Trophoblast cell (in vitro differentiated cells and primary cell): ENCODE measurements around the gene DHFR. TPM values are rescaled to one million over a fixed set of nuclear protein-coding genes. Genes with fewer than 3 reads are reported as not detected.

Source experiments
- DNase-seq, 2 donors: peaks; one replicate each; pipeline ENCODE4 v3.0.0-alpha.2; 2016
- H2AFZ ChIP-seq: 2 replicates; pipeline ENCODE4 v1.6.1; 2013; ENCODE audit warnings: low read length, moderate library complexity, mild to moderate bottlenecking; ENCODE audit not compliant: insufficient read depth, poor library complexity
- H2AK5ac ChIP-seq: 2 replicates; pipeline ENCODE4 v1.6.1; 2013; ENCODE audit warnings: mild to moderate bottlenecking, low read length
- H2BK120ac ChIP-seq: 2 replicates; pipeline ENCODE4 v1.6.1; 2013; ENCODE audit warnings: low read length, mild to moderate bottlenecking, moderate library complexity; ENCODE audit not compliant: insufficient read depth, poor library complexity
- H2BK12ac ChIP-seq: 2 replicates; pipeline ENCODE4 v1.6.1; 2013; ENCODE audit warnings: mild to moderate bottlenecking, low read length, moderate library complexity
- H2BK5ac ChIP-seq: 2 replicates; pipeline ENCODE4 v1.6.1; 2013; ENCODE audit warnings: low read length, low read depth, moderate library complexity, mild to moderate bottlenecking; ENCODE audit not compliant: poor library complexity
- H3K14ac ChIP-seq: 2 replicates; pipeline ENCODE4 v1.6.1; 2013; ENCODE audit warnings: mild to moderate bottlenecking, low read length
- H3K18ac ChIP-seq: 2 replicates; pipeline ENCODE4 v1.6.1; 2013; ENCODE audit warnings: mild to moderate bottlenecking, low read length
- H3K23ac ChIP-seq: 2 replicates; pipeline ENCODE4 v1.6.1; 2013; ENCODE audit warnings: low read length
- H3K27ac ChIP-seq: 2 replicates; pipeline ENCODE4 v1.5.1; 2013; ENCODE audit warnings: low read depth, mild to moderate bottlenecking, inconsistent platforms, low read length, moderate library complexity
- H3K27me3 ChIP-seq: 2 replicates; pipeline ENCODE4 v1.6.1; 2013; ENCODE audit warnings: inconsistent platforms, mild to moderate bottlenecking, low read length, moderate library complexity; ENCODE audit not compliant: insufficient read depth
- H3K36me3 ChIP-seq, 2 experiments: 1 replicate in 1 of 2; 2 replicates in 1 of 2; pipeline ENCODE4 v1.6.1; 2013; ENCODE audit warnings: low read length in 2 of 2, mild to moderate bottlenecking in 2 of 2, moderate library complexity in 1 of 2; ENCODE audit not compliant: insufficient read depth in 2 of 2, control insufficient read depth in 1 of 2
- H3K4ac ChIP-seq: 2 replicates; pipeline ENCODE4 v1.6.1; 2013; ENCODE audit warnings: low read depth, mild to moderate bottlenecking, low read length, moderate library complexity
- H3K4me1 ChIP-seq, 2 experiments: 1 replicate in 1 of 2; 2 replicates in 1 of 2; pipeline ENCODE4 v1.6.1; 2013; ENCODE audit warnings: low read length in 2 of 2, mild to moderate bottlenecking in 2 of 2, moderate library complexity in 1 of 2; ENCODE audit not compliant: insufficient read depth in 2 of 2, control insufficient read depth in 1 of 2
- H3K4me2 ChIP-seq: 2 replicates; pipeline ENCODE4 v1.6.1; 2013; ENCODE audit warnings: inconsistent platforms, mild to moderate bottlenecking, low read length, moderate library complexity
- H3K4me3 ChIP-seq: 2 replicates; pipeline ENCODE4 v1.5.1; 2013; ENCODE audit warnings: mild to moderate bottlenecking, low read depth, low read length, inconsistent platforms
- H3K79me1 ChIP-seq: one replicate; pipeline ENCODE4 v1.6.1; 2013; ENCODE audit warnings: low read length
- H3K79me2 ChIP-seq: 2 replicates; pipeline ENCODE4 v1.6.1; 2013; ENCODE audit warnings: low read length, mild to moderate bottlenecking; ENCODE audit not compliant: control insufficient read depth, insufficient read depth, poor library complexity
- H3K9ac ChIP-seq: 2 replicates; pipeline ENCODE4 v1.6.1; 2013; ENCODE audit warnings: mild to moderate bottlenecking, low read length
- H3K9me3 ChIP-seq: 2 replicates; pipeline ENCODE4 v1.6.1; 2013; ENCODE audit warnings: low read depth, mild to moderate bottlenecking, control low read depth, inconsistent platforms, low read length; ENCODE audit not compliant: insufficient read depth
- H4K12ac ChIP-seq: 2 replicates; pipeline ENCODE4 v1.6.1; 2013; ENCODE audit warnings: low read depth, mild to moderate bottlenecking, low read length, moderate library complexity
- H4K8ac ChIP-seq: 2 replicates; pipeline ENCODE4 v1.6.1; 2013; ENCODE audit warnings: low read depth, mild to moderate bottlenecking, low read length, moderate library complexity
- H4K91ac ChIP-seq: one replicate; pipeline ENCODE4 v1.6.1; 2013; ENCODE audit warnings: low read depth, mild to moderate bottlenecking, low read length, moderate library complexity
- WGBS: extraction: QIAGEN DNeasy Blood & Tissue Kit; methylation state at CpG from one replicate; pipeline ENCODE4 v1.1.7; 2013; ENCODE audit warnings: missing lambda C conversion rate; ENCODE audit not compliant: insufficient read length, insufficient coverage; ENCODE audit errors: extremely low coverage; 5-methylcytosine and 5-hydroxymethylcytosine counted together
- polyA plus RNA-seq: library from polyadenylated mRNA; stranded (reverse); fragments of 200-250 nt; gene quantifications from 2 replicates; pipeline ENCODE4 v1.2.3, GENCODE V29; 2013

Gene DHFR
- polyA plus RNA-seq: 59.0 and 59.3 TPM in 2 replicates

- Histone ChIP-seq H2BK5ac (peak within 1 kb of the TSS; percentile 99), H4K8ac (peak within 1 kb of the TSS; percentile 99), H3K27me3 (no peaks in the 10 kb centered on the region), H3K23ac (no peak within 1 kb of the TSS), H2BK12ac (no peak within 1 kb of the TSS), H3K79me1 (peaks cover 9% of the 10 kb centered on the region), H3K79me2 (peaks cover 8% of the 10 kb centered on the region), H3K4me1 (peaks cover 6 to 10% of the 10 kb centered on the region in 2 experiments), H3K4me2 (peak within 1 kb of the TSS; percentile 82), H3K14ac (peak within 1 kb of the TSS; percentile 100), H3K4ac (peak within 1 kb of the TSS; percentile 97), H3K9me3 (no peaks in the 10 kb centered on the region), H3K4me3 (peak within 1 kb of the TSS; percentile 93), H3K9ac (peak within 1 kb of the TSS; percentile 98), H2BK120ac (peak within 1 kb of the TSS; percentile 98), H4K12ac (peak within 1 kb of the TSS; percentile 98), H2AFZ (peak within 1 kb of the TSS; percentile 99), H4K91ac (peak within 1 kb of the TSS; percentile 98), H3K27ac (peak within 1 kb of the TSS; percentile 99), H2AK5ac (peak within 1 kb of the TSS; percentile 94), H3K36me3 (peaks cover 5 to 10% of the 10 kb centered on the region in 2 experiments), H3K18ac (peak within 1 kb of the TSS; percentile 99)
- DNase-seq: peak; percentile 85 to 88
- no CpG with 5 or more reads among the region's 74 CpGs for WGBS
Measured at GRCh38 chr5:80654391-80655230, at the start of gene DHFR, which contains the start of gene MSH3. Gene DHFR, minus strand, starts transcription at chr5:80654983. Its CDS starts 494 bp downstream, at chr5:80654489. Gene MSH3, plus strand, starts transcription at chr5:80654652. Its CDS starts 76 bp downstream, at chr5:80654728.

DNA sequence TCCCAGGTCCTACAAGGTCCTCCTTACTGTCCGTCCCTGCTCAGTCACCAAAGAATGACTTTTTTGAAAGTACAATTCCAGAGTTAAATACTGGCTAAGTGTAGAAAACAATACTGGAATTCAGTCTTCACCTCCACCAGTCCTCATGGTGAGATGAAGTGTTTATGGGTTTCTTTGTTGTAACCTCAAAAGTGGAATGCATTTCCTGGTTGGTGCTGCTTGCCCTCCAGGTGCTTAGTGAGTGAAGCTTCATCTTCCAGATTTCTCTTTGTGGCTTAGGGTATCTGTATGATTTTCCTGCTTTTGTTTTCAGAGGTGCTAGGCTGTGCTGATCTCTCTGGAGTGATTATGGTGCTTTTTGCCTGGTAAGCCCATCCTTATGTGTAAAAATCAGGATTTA is 49.4 kb upstream of the DHFR start:
- peak overlapping the region; percentile 54 for H4K8ac ChIP-seq
- H3K79me2 ChIP-seq: peaks cover 3% of the 10 kb centered on the region
- peak overlapping the region; percentile 1 for H3K4ac ChIP-seq
- H3K18ac ChIP-seq: peak overlapping the region; percentile 6
- H3K9me3 ChIP-seq: no peaks in the 10 kb centered on the region
- WGBS: no CpG with 5 or more reads among the region's 1 CpG
- peaks cover 4 to 11% of the 10 kb centered on the region in 2 experiments for H3K4me1 ChIP-seq
- peak overlapping the region; percentile 8 for H2BK120ac ChIP-seq
- no peak overlapping the region for H3K23ac ChIP-seq
- peaks cover 4% of the 10 kb centered on the region in 2 experiments for H3K36me3 ChIP-seq
- no peak overlapping the region for H3K4me3 ChIP-seq
- H3K4me2 ChIP-seq: no peak overlapping the region
- H3K27me3 ChIP-seq: no peaks in the 10 kb centered on the region
- peak overlapping the region; percentile 53 for H4K91ac ChIP-seq
- DNase-seq: no peak
- H3K27ac ChIP-seq: peak overlapping the region; percentile 55
- no peak overlapping the region for H2AFZ ChIP-seq
- peaks cover 6% of the 10 kb centered on the region for H3K79me1 ChIP-seq
- H4K12ac ChIP-seq: peak overlapping the region; percentile 1
- peak overlapping the region; percentile 18 for H2BK5ac ChIP-seq
- no peak overlapping the region for H2BK12ac ChIP-seq
- peak overlapping the region; percentile 7 for H3K9ac ChIP-seq
- no peak overlapping the region for H3K14ac ChIP-seq
- peak overlapping the region; percentile 5 for H2AK5ac ChIP-seq

DNA sequence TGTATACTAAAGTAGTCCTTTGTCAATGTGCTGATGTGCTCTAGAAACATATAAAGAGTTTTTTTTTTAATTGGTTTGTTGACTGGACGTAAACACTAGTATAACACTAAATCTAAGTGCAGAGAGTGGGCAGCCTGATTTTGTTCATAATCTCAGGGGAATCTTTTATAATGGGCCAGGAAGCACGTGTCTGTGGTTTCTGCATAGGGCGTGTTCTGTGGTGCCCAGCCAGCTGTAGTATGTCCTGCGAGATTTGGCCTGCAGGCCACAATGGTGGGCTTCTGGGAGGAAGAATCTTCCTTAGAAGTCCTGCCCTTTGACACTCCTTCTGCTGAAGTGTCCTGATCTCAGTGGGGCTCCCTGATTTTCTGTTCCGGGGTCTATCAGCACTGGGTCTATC is 49.0 kb upstream of the DHFR start:
- peak overlapping the region; percentile 6 for H3K18ac ChIP-seq
- H3K4ac ChIP-seq: peak overlapping the region; percentile 1
- H3K9me3 ChIP-seq: no peaks in the 10 kb centered on the region
- H3K4me3 ChIP-seq: no peak overlapping the region
- WGBS: no CpG with 5 or more reads among the region's 5 CpGs
- peak overlapping the region; percentile 1 for H4K12ac ChIP-seq
- H3K27ac ChIP-seq: peak overlapping the region; percentile 55
- peak overlapping the region; percentile 54 for H4K8ac ChIP-seq
- peaks cover 4% of the 10 kb centered on the region in 2 experiments for H3K36me3 ChIP-seq
- no peak overlapping the region for H3K23ac ChIP-seq
- no peak for DNase-seq
- no peak overlapping the region for H3K14ac ChIP-seq
- no peak overlapping the region for H2AFZ ChIP-seq
- H3K27me3 ChIP-seq: no peaks in the 10 kb centered on the region
- no peak overlapping the region for H3K4me2 ChIP-seq
- H3K9ac ChIP-seq: peak overlapping the region; percentile 7
- peaks cover 6% of the 10 kb centered on the region for H3K79me1 ChIP-seq
- peak overlapping the region; percentile 18 for H2BK12ac ChIP-seq
- peak overlapping the region; percentile 53 for H4K91ac ChIP-seq
- H2BK5ac ChIP-seq: peak overlapping the region; percentile 18
- H2BK120ac ChIP-seq: peak overlapping the region; percentile 8
- H3K4me1 ChIP-seq: peaks cover 4 to 11% of the 10 kb centered on the region in 2 experiments
- peak overlapping the region; percentile 5 for H2AK5ac ChIP-seq
- peaks cover 3% of the 10 kb centered on the region for H3K79me2 ChIP-seq

DNA sequence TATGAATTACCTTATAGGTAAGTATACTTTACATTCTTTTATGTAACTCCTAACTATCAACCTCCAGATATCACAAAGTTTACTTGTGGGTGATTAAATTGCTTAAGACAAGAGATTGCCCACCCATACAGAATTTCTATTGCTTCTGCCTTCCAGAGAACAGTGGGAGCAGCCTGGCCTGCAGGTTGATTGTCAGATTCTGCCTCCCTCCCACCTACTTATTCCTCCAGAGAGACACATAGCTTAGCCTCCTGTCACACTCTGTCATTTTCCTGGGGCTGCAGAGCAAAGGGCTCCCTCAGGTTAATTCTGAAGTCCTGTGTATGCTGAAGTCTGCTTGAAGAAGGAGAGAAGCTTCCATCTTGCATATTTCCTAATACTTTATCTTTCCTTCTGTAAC is 48.5 kb upstream of the DHFR start:
- no peak overlapping the region for H3K4ac ChIP-seq
- no peak overlapping the region for H3K9ac ChIP-seq
- no peak overlapping the region for H3K27ac ChIP-seq
- H3K27me3 ChIP-seq: no peaks in the 10 kb centered on the region
- no peak overlapping the region for H2BK5ac ChIP-seq
- no peak overlapping the region for H4K8ac ChIP-seq
- no peak overlapping the region for H4K12ac ChIP-seq
- H3K79me1 ChIP-seq: peaks cover 6% of the 10 kb centered on the region
- no peak overlapping the region for H3K18ac ChIP-seq
- H3K79me2 ChIP-seq: peaks cover 3% of the 10 kb centered on the region
- H2BK120ac ChIP-seq: peak overlapping the region; percentile 17
- H3K36me3 ChIP-seq: peaks cover 4% of the 10 kb centered on the region in 2 experiments
- H3K4me3 ChIP-seq: no peak overlapping the region
- peak; percentile 10 to 32 for DNase-seq
- H3K9me3 ChIP-seq: no peaks in the 10 kb centered on the region
- H2AK5ac ChIP-seq: no peak overlapping the region
- no peak overlapping the region for H3K14ac ChIP-seq
- H2AFZ ChIP-seq: no peak overlapping the region
- no peak overlapping the region for H3K23ac ChIP-seq
- peaks cover 4 to 13% of the 10 kb centered on the region in 2 experiments for H3K4me1 ChIP-seq
- H4K91ac ChIP-seq: peak overlapping the region; percentile 33
- peak overlapping the region; percentile 87 for H2BK12ac ChIP-seq
- no peak overlapping the region for H3K4me2 ChIP-seq
